Keratinocyte (primary cell): ENCODE measurements around the gene CCDC148. TPM values are rescaled to one million over a fixed set of nuclear protein-coding genes. Genes with fewer than 3 reads are reported as not detected.
A peak's percentile ranks its signal among the peaks of the same experiment; 100 is the strongest.

Experiments used
- DNase-seq: peaks from one replicate; pipeline ENCODE4 v3.0.0-alpha.2; 2011; ENCODE audit warnings: low read depth, missing footprints, low spot score
- FAIRE-seq: peaks from 2 replicates; lab custom pipeline; 2011; peaks lifted over from hg19 to GRCh38; lab: Jason Lieb, UNC
- H2AFZ ChIP-seq: 2 replicates; pipeline ENCODE4 v1.6.0; 2012; ENCODE audit warnings: low read length, control low read depth, inconsistent platforms; ENCODE audit not compliant: control insufficient read depth
- H3K27ac ChIP-seq: 2 replicates; pipeline ENCODE4 v1.5.1; 2011; ENCODE audit warnings: low read length; ENCODE audit not compliant: control insufficient read depth, insufficient read depth
- H3K27me3 ChIP-seq: 3 replicates; pipeline ENCODE4 v1.6.0; 2011; ENCODE audit warnings: low read length; ENCODE audit not compliant: control insufficient read depth, insufficient read depth; ENCODE audit errors: extremely low read depth
- H3K36me3 ChIP-seq, 2 experiments: 2 replicates in 1 of 2; 3 replicates in 1 of 2; pipeline ENCODE4 v1.5.1; 2011; ENCODE audit warnings: low read length in 2 of 2, mild to moderate bottlenecking in 1 of 2; ENCODE audit not compliant: control insufficient read depth in 2 of 2, insufficient read depth in 2 of 2; ENCODE audit errors: extremely low read depth in 1 of 2
- H3K4me1 ChIP-seq: 3 replicates; pipeline ENCODE4 v1.5.1; 2011; ENCODE audit warnings: low read length; ENCODE audit not compliant: control insufficient read depth, insufficient read depth; ENCODE audit errors: extremely low read depth
- H3K4me2 ChIP-seq: 3 replicates; pipeline ENCODE4 v1.6.0; 2011; ENCODE audit warnings: low read depth, low read length; ENCODE audit not compliant: control insufficient read depth, insufficient read depth; ENCODE audit errors: extremely low read depth
- H3K4me3 ChIP-seq, 3 experiments: fragments of 200-600 bp in 1 of 3; sonication (generic) in 1 of 3; 2 replicates in 2 of 3; 3 replicates in 1 of 3; pipeline ENCODE4 v1.5.1; 2011 to 2016; ENCODE audit warnings: low read length in 3 of 3, mild to moderate bottlenecking in 3 of 3, control low read depth in 2 of 3, inconsistent platforms in 1 of 3, low read depth in 1 of 3, mixed read lengths in 1 of 3, mixed run types in 1 of 3, moderate library complexity in 1 of 3; ENCODE audit not compliant: control insufficient read depth in 2 of 3, insufficient read depth in 2 of 3; ENCODE audit errors: extremely low read depth in 1 of 3
- H3K79me2 ChIP-seq: 2 replicates; pipeline ENCODE4 v1.6.0; 2012; ENCODE audit warnings: low read length; ENCODE audit not compliant: control insufficient read depth, insufficient read depth
- H3K9ac ChIP-seq: 3 replicates; pipeline ENCODE4 v1.6.0; 2011; ENCODE audit warnings: low read length; ENCODE audit not compliant: control insufficient read depth, insufficient read depth; ENCODE audit errors: extremely low read depth
- H3K9me1 ChIP-seq: 3 replicates; pipeline ENCODE4 v1.6.0; 2011; ENCODE audit warnings: low read length; ENCODE audit not compliant: control insufficient read depth, insufficient read depth; ENCODE audit errors: extremely low read depth
- H3K9me3 ChIP-seq: 2 replicates; pipeline ENCODE4 v1.5.1; 2012; ENCODE audit warnings: low read depth, low read length; ENCODE audit not compliant: control insufficient read depth
- H4K20me1 ChIP-seq: 3 replicates; pipeline ENCODE4 v1.6.0; 2011; ENCODE audit warnings: low read length; ENCODE audit not compliant: control insufficient read depth, insufficient read depth; ENCODE audit errors: extremely low read depth
- EZH2 ChIP-seq: IDR thresholded peaks from one replicate; pipeline ENCODE4 v1.6.1; 2012; ENCODE audit warnings: inconsistent platforms, mild to moderate bottlenecking, low read length, moderate library complexity
- dilution Hi-C: fragments of 300-500 bp; cut with MboI; formaldehyde crosslinking; loops from one replicate; pipeline ENCODE4 v1.7.0; 2020; ENCODE audit warnings: low sequenced_read_pairs; ENCODE audit not compliant: extremely low pct_ligation_motif_present
- polyA plus RNA-seq, 5 experiments: library from polyadenylated mRNA; depleted of rRNA in 3 of 5; stranded (reverse) in 3 of 5; stranded (forward) in 1 of 5; unstranded in 1 of 5; fragments of >200 nt; gene quantifications; 1 replicate in 1 of 5; 2 replicates in 3 of 5; 3 replicates in 1 of 5; pipeline versions ENCODE4 v1.2.1 to v1.2.3, GENCODE V29; 2011 to 2012; ENCODE audit warnings: missing spikeins in 2 of 5, low read depth in 1 of 5, low replicate concordance in 1 of 5
- TF ChIP-seq, protein P1 (sequence below), 3 experiments: IDR thresholded peaks in 1 of 3; conservative IDR thresholded peaks in 1 of 3; optimal IDR thresholded peaks in 1 of 3; 2 replicates in 2 of 3; 3 replicates in 1 of 3; pipeline versions ENCODE3 to v1.5.1; 2011; ENCODE audit warnings: low read length in 3 of 3, mild to moderate bottlenecking in 3 of 3, moderate library complexity in 2 of 3, control low read depth in 1 of 3, inconsistent platforms in 1 of 3; ENCODE audit not compliant: insufficient read depth in 2 of 3; ENCODE audit errors: extremely low read depth in 1 of 3

Gene CCDC148
- polyA plus RNA-seq, 1 donor (not counting 4 experiments of a cell fraction or from before 2014, with no cell fraction given) = 0.39 TPM

DNA sequence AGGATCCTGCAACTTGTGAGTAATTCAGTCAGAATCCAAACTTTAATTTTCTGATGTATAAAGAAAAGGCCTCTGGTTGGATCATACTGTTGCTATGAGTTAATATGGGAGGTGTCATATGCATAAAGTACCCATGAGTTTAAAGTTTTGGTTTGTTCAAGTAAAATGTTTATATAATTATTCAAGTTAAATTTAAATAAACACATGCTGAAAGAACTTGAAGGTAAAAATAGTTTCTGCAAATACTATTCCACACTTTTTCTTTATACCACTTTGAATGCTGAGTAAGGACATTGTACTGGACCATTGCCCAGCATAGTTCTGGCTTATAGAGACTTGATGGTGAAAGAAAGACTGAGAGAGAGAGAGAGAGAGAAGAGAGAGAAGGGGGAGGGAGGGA is 30.9 kb upstream of the CCDC148 start:
- H3K4me2 ChIP-seq = no peak overlapping the region
- H2AFZ ChIP-seq = no peak overlapping the region
- dilution Hi-C loops = no loop called here
- no peaks in the 10 kb centered on the region for H4K20me1 ChIP-seq
- peak overlapping the region; percentile 42 for H3K27ac ChIP-seq
- H3K27me3 ChIP-seq = no peaks in the 10 kb centered on the region
- no peak overlapping the region for H3K9ac ChIP-seq
- H3K9me3 ChIP-seq = no peaks in the 10 kb centered on the region
- no peak for DNase-seq
- H3K4me3 ChIP-seq = no peak overlapping the region
- FAIRE-seq = no peak
- peaks cover 89% of the 10 kb centered on the region for H3K79me2 ChIP-seq
- peaks cover 19% of the 10 kb centered on the region for H3K4me1 ChIP-seq
- no peaks in the 10 kb centered on the region for H3K36me3 ChIP-seq
- no peak for TF ChIP-seq EZH2
- TF ChIP-seq, protein P1, sequence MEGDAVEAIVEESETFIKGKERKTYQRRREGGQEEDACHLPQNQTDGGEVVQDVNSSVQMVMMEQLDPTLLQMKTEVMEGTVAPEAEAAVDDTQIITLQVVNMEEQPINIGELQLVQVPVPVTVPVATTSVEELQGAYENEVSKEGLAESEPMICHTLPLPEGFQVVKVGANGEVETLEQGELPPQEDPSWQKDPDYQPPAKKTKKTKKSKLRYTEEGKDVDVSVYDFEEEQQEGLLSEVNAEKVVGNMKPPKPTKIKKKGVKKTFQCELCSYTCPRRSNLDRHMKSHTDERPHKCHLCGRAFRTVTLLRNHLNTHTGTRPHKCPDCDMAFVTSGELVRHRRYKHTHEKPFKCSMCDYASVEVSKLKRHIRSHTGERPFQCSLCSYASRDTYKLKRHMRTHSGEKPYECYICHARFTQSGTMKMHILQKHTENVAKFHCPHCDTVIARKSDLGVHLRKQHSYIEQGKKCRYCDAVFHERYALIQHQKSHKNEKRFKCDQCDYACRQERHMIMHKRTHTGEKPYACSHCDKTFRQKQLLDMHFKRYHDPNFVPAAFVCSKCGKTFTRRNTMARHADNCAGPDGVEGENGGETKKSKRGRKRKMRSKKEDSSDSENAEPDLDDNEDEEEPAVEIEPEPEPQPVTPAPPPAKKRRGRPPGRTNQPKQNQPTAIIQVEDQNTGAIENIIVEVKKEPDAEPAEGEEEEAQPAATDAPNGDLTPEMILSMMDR (optimal IDR thresholded peaks at IDR 0.05 in 1 of 3, IDR thresholded peaks at IDR 0.05 in 1 of 3, conservative IDR thresholded peaks at IDR 0.05 in 1 of 3; ENCODE audit: extremely low read depth in 1 of 3, insufficient read depth in 2 of 3, low read length in 3 of 3) = no peak
- peaks cover 4% of the 10 kb centered on the region for H3K9me1 ChIP-seq

DNA sequence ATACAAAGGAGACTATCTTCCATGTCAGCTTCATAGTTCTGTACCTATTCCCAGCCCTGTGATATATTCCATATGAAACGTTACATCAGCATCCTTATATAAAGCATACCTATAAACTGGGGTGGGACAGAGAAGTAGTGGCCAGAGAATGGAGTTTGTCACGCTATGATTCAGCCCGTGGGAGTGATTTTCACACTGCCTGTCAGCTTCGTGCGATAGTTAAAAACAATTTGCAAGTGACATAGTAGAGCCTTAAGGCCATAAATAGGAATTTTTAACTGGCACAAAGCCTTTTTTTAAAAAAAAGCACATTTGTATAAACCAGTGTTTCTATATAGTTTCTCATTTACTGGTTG is 30.4 kb upstream of the CCDC148 start:
- Histone ChIP-seq H3K9ac (no peak overlapping the region), H3K9me1 (peaks cover 4% of the 10 kb centered on the region), H3K27me3 (no peaks in the 10 kb centered on the region), H3K27ac (peak overlapping the region; percentile 42), H3K4me3 (no peak overlapping the region), H3K4me1 (peaks cover 24% of the 10 kb centered on the region), H4K20me1 (no peaks in the 10 kb centered on the region), H3K79me2 (peaks cover 89% of the 10 kb centered on the region), H2AFZ (no peak overlapping the region), H3K4me2 (peak overlapping the region; percentile 42), H3K36me3 (no peaks in the 10 kb centered on the region), H3K9me3 (no peaks in the 10 kb centered on the region)
- dilution Hi-C loops = no loop called here
- DNase-seq = no peak
- FAIRE-seq = no peak
- TF ChIP-seq EZH2 = no peak
- TF ChIP-seq, protein P1 (optimal IDR thresholded peaks at IDR 0.05 in 1 of 3, IDR thresholded peaks at IDR 0.05 in 1 of 3, conservative IDR thresholded peaks at IDR 0.05 in 1 of 3; ENCODE audit: extremely low read depth in 1 of 3, insufficient read depth in 2 of 3, low read length in 3 of 3) = no peak
